ENCODE results near the gene SAMHD1.

Gene SAMHD1

GRCh38 chr20:36860339-36860738 lies 91.2 kb downstream of the SAMHD1 start:
- TF ChIP-seq, protein P1, sequence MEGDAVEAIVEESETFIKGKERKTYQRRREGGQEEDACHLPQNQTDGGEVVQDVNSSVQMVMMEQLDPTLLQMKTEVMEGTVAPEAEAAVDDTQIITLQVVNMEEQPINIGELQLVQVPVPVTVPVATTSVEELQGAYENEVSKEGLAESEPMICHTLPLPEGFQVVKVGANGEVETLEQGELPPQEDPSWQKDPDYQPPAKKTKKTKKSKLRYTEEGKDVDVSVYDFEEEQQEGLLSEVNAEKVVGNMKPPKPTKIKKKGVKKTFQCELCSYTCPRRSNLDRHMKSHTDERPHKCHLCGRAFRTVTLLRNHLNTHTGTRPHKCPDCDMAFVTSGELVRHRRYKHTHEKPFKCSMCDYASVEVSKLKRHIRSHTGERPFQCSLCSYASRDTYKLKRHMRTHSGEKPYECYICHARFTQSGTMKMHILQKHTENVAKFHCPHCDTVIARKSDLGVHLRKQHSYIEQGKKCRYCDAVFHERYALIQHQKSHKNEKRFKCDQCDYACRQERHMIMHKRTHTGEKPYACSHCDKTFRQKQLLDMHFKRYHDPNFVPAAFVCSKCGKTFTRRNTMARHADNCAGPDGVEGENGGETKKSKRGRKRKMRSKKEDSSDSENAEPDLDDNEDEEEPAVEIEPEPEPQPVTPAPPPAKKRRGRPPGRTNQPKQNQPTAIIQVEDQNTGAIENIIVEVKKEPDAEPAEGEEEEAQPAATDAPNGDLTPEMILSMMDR (IDR thresholded peaks at IDR 0.05; ENCODE audit: low read depth, low read length): no peak
- DNase-seq (ENCODE audit: extremely low read depth, low read depth): no peak

GRCh38 chr20:36859700-36860330 lies 91.7 kb downstream of the SAMHD1 start:
- TF ChIP-seq, protein P1 (IDR thresholded peaks at IDR 0.05; ENCODE audit: low read depth, low read length): no peak
- DNase-seq (ENCODE audit: extremely low read depth, low read depth): no peak

DNA sequence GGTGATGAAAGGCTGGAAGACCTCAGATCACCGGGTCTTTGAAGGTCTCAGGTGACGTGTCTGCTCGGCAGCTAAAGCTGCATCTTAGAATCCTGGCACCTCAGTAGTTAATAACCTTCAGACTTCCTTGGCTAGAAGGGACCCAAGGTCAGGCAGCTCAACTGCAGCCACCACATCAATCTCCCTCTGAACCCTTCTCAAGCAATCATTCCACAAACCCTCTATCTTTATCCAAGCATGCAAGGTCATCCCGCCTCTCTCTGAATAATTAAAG lies 92.3 kb downstream of the SAMHD1 start:
- TF ChIP-seq, protein P1 (IDR thresholded peaks at IDR 0.05; ENCODE audit: low read depth, low read length): no peak
- no peak for DNase-seq (ENCODE audit: extremely low read depth, low read depth)

DNA sequence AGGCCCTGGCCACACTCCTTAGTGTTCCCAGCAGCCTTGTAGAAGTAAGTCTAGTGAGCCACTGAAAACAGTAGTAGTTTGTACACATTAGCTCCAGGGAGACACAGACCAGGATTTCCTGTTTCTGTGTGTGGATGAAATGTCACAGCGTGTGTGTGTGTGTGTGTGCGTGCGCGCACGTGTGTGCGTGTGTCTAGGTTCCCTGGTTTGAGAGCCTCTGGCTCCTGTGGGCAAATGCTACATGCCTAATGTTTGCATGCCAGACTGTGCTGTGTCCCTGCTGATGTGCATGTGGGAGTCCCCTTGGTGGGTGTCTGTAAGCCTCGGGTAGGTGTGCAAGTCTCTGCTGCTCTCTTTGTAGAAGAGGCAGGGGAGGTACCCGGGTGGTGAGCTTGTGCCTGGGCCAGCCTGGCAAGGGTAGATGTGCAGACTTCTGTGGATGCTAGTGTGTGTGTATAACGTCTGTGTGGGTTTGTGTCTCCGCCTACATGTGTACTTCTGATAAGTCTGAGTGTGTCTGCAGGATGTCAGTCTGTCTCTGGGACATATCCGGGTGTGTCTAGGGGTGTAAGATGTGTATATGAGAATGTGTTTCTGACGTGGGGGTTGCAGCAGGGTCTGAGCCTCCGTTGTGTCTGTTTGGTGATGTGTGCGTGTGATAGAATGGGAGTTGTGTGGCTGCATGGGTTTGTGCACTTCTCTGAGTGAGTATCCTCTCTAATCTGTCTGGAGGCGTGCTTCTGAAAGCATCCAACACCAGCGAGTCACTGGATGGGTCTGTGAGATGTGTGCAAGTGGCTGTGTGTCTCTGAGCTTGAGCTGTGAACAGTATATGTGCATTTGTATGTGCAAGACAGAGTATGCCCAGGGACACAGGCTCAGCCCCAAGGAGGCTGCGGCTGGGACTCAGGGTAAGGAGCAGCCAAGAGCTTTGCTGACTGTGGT lies 94.5 kb downstream of the SAMHD1 start:
- TF ChIP-seq, protein P1 (IDR thresholded peaks at IDR 0.05; ENCODE audit: low read depth, low read length): no peak
- DNase-seq (ENCODE audit: extremely low read depth, low read depth): no peak

DNA sequence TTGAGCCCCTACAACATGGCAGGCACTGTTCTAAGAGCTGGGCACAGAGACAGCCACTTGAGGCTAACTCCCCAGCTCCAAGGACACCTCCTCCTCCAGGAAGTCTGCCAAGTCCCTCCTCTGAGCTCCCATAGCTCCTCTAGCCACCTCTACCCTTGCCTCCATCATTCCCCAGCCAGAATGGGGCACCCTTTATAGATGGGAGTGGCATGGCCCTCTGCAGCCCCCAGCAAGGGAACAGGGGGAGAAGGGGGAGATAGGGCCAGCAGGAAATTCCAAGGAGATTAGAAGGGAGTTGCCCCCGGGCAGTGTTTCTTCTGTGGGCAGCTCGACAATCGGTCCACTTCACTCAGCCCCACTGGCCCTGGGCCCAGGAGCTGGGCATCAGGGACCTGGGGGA lies 95.3 kb downstream of the SAMHD1 start:
- DNase-seq (ENCODE audit: extremely low read depth, low read depth): no peak
- TF ChIP-seq, protein P1 (IDR thresholded peaks at IDR 0.05; ENCODE audit: low read depth, low read length): no peak

DNA sequence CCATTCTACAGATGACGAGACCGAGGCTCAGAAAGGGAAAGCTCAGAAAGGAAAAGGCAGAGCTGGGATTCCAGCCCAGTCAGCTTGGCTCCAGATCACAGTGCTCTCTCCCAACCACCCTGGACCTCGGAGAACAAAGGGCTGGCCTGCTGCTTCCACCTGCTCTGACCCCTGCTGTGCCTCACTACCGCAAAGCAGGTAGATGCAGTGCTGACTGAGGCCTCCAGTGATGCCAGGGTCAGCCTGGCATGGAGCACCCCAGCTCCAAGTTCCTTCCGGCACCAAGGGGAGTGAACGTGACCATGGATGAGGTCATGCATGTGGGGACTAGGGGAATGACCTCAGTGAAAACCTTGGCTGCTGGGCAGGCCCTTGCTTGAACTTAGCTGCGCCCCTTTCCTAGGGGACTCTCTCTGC lies 96.3 kb downstream of the SAMHD1 start:
- TF ChIP-seq, protein P1 (IDR thresholded peaks at IDR 0.05; ENCODE audit: low read depth, low read length): no peak
- no peak for DNase-seq (ENCODE audit: extremely low read depth, low read depth)
